ENCODE results near the gene CACNG8.

CACNG8 gene

GRCh38 chr19:54013866-54014265 lies 51.1 kb downstream of the CACNG8 start:
- POLR2A ChIA-PET, result no interaction called here
- no peak for DNase-seq (ENCODE audit: extremely low spot score)
- TF ChIP-seq, protein P1, sequence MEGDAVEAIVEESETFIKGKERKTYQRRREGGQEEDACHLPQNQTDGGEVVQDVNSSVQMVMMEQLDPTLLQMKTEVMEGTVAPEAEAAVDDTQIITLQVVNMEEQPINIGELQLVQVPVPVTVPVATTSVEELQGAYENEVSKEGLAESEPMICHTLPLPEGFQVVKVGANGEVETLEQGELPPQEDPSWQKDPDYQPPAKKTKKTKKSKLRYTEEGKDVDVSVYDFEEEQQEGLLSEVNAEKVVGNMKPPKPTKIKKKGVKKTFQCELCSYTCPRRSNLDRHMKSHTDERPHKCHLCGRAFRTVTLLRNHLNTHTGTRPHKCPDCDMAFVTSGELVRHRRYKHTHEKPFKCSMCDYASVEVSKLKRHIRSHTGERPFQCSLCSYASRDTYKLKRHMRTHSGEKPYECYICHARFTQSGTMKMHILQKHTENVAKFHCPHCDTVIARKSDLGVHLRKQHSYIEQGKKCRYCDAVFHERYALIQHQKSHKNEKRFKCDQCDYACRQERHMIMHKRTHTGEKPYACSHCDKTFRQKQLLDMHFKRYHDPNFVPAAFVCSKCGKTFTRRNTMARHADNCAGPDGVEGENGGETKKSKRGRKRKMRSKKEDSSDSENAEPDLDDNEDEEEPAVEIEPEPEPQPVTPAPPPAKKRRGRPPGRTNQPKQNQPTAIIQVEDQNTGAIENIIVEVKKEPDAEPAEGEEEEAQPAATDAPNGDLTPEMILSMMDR (IDR thresholded peaks at IDR 0.05; ENCODE audit: control extremely low read depth, extremely low read depth, low read depth, missing control alignments), result no peak
- CTCF ChIA-PET, result interaction anchor here (0.7 to 2.4 kb wide), 3 partner anchors 8 to 16 kb away, joined by 3 to 6 read pairs (median 3); no protein-coding TSS in a partner anchor

DNA sequence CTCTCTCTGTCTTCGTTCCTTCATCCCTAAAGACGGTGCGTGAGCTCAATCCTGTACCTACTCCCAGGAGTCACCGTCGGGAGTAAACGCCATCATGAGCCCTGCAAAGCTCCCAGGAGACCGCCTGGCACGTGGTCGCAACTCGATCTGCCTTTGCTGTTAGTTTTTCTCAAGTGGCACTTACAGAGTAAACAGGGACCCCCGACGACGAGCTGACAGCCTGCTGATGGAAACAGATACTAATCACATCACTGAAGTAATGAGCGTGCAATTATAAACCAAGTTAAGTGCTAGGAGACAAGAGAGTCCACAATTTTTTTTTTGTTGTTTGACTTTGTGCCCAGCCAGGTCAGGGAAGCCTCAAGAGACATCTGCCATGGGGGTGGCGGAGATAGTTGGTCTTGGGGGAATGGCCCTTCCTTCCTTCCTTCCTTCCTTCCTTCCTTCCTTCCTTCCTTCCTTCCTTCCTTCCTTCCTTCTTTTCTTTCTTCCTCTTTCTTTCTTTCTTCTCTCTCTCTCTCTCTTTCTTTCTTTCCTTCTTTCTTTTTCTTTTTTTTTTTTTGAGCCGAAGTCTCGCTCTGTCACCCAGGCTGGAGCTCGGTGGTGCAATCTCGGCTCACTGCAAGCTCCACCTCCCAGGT lies 52.3 kb downstream of the CACNG8 start:
- CTCF ChIA-PET, result interaction anchor here (1.9 to 2.4 kb wide), 2 partner anchors 9 to 10 kb away, joined by 6 to 11 read pairs; no protein-coding TSS in a partner anchor
- no peak for DNase-seq (ENCODE audit: extremely low spot score)
- TF ChIP-seq, protein P1 (IDR thresholded peaks at IDR 0.05; ENCODE audit: control extremely low read depth, extremely low read depth, low read depth, missing control alignments), result no peak
- POLR2A ChIA-PET, result no interaction called here

- TF ChIP-seq, protein P1 (IDR thresholded peaks at IDR 0.05; ENCODE audit: control extremely low read depth, extremely low read depth, low read depth, missing control alignments), result no peak
- POLR2A ChIA-PET, result no interaction called here
- no peak for DNase-seq (ENCODE audit: extremely low spot score)
- CTCF ChIA-PET, result interaction anchor here (1.7 to 2.7 kb wide), 3 partner anchors 7 to 174 kb away, joined by 3 to 11 read pairs (median 8); no protein-coding TSS in a partner anchor
Measured at GRCh38 chr19:54017261-54017660, 54.5 kb downstream of the CACNG8 start.

DNA sequence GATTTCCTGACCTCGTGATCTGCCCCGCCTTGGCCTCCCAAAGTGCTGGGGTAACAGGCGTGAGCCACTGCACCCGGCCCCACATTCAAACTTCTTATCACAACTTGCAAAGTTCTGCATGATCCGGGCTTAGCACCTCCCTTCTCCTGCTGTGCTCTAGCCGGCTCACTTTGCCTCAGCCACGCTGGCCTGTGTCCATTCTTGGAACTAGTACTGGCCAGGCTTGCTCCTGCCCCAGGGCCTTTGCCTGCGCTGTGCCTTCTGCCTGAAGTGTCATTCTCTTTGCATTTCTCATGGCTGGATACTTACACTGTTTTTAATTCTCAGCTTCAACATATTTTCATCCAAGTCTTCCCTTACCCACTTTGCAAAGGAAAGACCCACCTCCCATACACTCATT lies 58.6 kb downstream of the CACNG8 start:
- no peak for DNase-seq (ENCODE audit: extremely low spot score)
- ChIA-PET CTCF (no interaction called here), POLR2A (no interaction called here)
- TF ChIP-seq, protein P1 (IDR thresholded peaks at IDR 0.05; ENCODE audit: control extremely low read depth, extremely low read depth, low read depth, missing control alignments), result no peak

DNA sequence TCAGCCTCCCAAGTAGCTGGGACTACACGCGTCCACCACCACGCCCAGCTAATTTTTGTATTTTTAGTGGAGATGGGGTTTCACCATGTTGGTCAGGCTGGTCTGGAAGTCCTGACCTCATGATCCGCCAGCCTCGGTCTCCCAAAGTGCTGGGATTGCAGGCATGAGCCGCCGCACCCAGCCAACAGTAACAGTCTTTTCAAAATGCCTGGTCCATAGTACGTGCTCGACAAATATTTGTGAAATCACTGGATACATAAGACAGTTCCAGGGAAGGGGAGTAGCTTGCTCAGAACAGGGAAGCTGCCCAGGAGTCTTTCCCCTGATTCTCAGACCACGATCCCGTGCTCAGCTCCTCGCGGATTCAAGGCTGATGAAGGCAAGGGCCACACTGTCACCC lies 59.2 kb downstream of the CACNG8 start:
- CTCF ChIA-PET, result no interaction called here
- DNase-seq (ENCODE audit: extremely low spot score), result no peak
- POLR2A ChIA-PET, result no interaction called here
- TF ChIP-seq, protein P1 (IDR thresholded peaks at IDR 0.05; ENCODE audit: control extremely low read depth, extremely low read depth, low read depth, missing control alignments), result no peak

DNA sequence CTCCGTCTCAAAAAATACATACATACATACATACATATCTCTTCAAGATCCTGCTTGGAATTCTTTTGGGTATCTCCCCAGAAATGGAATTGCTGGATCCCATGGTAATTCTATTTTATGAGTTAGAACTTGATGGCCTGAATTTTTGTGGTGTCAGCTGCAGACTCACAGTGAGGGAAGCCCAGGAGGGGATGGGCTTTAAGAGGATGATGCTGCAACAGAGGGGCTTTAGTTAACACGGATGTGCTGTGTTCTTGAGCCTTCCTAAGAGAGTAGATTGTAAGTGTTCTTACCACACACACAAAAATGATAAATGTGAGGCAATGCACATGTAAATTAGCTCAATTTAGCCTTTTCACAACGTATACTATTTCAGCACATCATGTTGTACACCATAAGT lies 60.5 kb downstream of the CACNG8 start:
- POLR2A ChIA-PET, result no interaction called here
- DNase-seq (ENCODE audit: extremely low spot score), result no peak
- TF ChIP-seq, protein P1 (IDR thresholded peaks at IDR 0.05; ENCODE audit: control extremely low read depth, extremely low read depth, low read depth, missing control alignments), result no peak
- CTCF ChIA-PET, result interaction anchor here (1.0 to 5.2 kb wide), 15 partner anchors 8 to 598 kb away, joined by 3 to 36 read pairs (median 6); no protein-coding TSS in a partner anchor
